RWPE2 (cell line): ENCODE results near the gene CRYZL1.

ENCODE experiments used
- ATAC-seq: fragments of 200-7000 bp; cut with Tn5 transposase; 3 replicates; pipeline ENCODE4 v1.9.1; 2021; ENCODE audit warnings: low read depth
- DNase-seq: peaks from one replicate; pipeline ENCODE4 v3.0.0-alpha.2; 2020; ENCODE audit warnings: low spot score
- H3K27ac ChIP-seq: fragments of 450-650 bp; 2 replicates; pipeline ENCODE4 v1.5.1; 2017; ENCODE audit warnings: mild to moderate bottlenecking; ENCODE audit not compliant: poor library complexity, severe bottlenecking
- H3K27me3 ChIP-seq: fragments of 250-450 bp; sonication (Bioruptor Pico); 2 replicates; pipeline ENCODE4 v1.5.1; 2021; ENCODE audit warnings: mild to moderate bottlenecking, moderate library complexity; ENCODE audit not compliant: insufficient read depth, poor library complexity, severe bottlenecking
- H3K36me3 ChIP-seq: fragments of 250-450 bp; sonication (Bioruptor Pico); 2 replicates; pipeline ENCODE4 v1.5.1; 2020; ENCODE audit warnings: low read depth, mild to moderate bottlenecking, moderate library complexity
- H3K4me1 ChIP-seq: fragments of 250-450 bp; sonication (Bioruptor Pico); 2 replicates; pipeline ENCODE4 v1.5.1; 2021; ENCODE audit warnings: mild to moderate bottlenecking, moderate library complexity; ENCODE audit not compliant: insufficient read depth, poor library complexity, severe bottlenecking
- H3K4me3 ChIP-seq: fragments of 250-450 bp; sonication (Bioruptor Pico); 2 replicates; pipeline ENCODE4 v1.5.1; 2021; ENCODE audit warnings: mild to moderate bottlenecking, moderate library complexity; ENCODE audit not compliant: severe bottlenecking
- H3K9me3 ChIP-seq: fragments of 250-450 bp; sonication (Bioruptor Pico); 2 replicates; pipeline ENCODE4 v1.5.1; 2021; ENCODE audit warnings: mild to moderate bottlenecking, moderate library complexity; ENCODE audit not compliant: severe bottlenecking
- TF ChIP-seq, protein P1 (sequence below): fragments of 450-650 bp; IDR thresholded peaks from one replicate; pipeline ENCODE4 v1.5.1; 2017; ENCODE audit warnings: mild to moderate bottlenecking, moderate library complexity; ENCODE audit not compliant: poor library complexity, severe bottlenecking

Gene CRYZL1

DNA sequence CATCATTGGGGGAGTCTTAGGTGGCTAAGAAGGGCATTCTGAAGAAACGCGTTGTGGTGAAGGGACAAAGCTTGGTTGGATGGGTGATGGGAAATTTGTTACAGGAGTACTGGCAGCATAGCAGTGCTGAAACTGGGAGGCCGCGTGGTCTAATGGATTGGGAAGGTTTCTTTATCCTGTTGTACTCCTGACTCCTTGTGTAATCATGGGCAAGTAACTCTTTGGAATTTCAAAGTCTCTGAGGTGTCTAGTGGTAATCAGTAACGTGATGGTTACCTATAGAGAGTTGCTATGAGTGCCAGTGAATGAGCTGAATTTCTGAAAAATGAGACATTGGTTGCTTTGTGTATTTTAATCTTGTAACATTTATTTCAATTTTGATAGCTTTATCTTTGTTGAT lies 71.5 kb downstream of the CRYZL1 start:
- Histone ChIP-seq H3K27ac (no peak overlapping the region), H3K27me3 (no peaks in the 10 kb centered on the region), H3K9me3 (no peaks in the 10 kb centered on the region), H3K36me3 (peaks cover 99% of the 10 kb centered on the region), H3K4me3 (no peak overlapping the region), H3K4me1 (no peaks in the 10 kb centered on the region)
- ATAC-seq (no peak), DNase-seq (no peak)
- TF ChIP-seq, protein P1, sequence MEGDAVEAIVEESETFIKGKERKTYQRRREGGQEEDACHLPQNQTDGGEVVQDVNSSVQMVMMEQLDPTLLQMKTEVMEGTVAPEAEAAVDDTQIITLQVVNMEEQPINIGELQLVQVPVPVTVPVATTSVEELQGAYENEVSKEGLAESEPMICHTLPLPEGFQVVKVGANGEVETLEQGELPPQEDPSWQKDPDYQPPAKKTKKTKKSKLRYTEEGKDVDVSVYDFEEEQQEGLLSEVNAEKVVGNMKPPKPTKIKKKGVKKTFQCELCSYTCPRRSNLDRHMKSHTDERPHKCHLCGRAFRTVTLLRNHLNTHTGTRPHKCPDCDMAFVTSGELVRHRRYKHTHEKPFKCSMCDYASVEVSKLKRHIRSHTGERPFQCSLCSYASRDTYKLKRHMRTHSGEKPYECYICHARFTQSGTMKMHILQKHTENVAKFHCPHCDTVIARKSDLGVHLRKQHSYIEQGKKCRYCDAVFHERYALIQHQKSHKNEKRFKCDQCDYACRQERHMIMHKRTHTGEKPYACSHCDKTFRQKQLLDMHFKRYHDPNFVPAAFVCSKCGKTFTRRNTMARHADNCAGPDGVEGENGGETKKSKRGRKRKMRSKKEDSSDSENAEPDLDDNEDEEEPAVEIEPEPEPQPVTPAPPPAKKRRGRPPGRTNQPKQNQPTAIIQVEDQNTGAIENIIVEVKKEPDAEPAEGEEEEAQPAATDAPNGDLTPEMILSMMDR, result no peak

DNA sequence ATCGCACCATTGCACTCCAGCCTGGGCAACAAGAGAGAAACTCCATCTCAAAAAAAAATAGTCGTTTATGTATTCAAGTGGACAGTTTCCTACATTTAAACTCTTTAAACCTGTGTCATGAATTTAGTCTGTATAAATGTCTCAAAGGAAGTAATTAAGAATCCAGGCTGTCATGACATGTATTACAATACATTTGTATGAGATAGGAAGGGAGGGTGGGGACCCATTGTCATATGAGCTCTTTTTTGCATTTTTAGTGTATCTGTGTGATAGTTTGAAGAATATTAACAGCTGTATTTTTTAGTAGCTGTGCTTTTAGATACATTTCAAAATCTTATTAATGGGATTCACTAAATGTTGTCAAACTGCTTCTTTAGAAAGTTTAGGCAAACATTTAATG lies 73.1 kb downstream of the CRYZL1 start:
- ATAC-seq (no peak), DNase-seq (no peak)
- peaks cover 2% of the 10 kb centered on the region for H3K9me3 ChIP-seq
- H3K27ac ChIP-seq, result no peak overlapping the region
- no peak overlapping the region for H3K4me3 ChIP-seq
- no peaks in the 10 kb centered on the region for H3K27me3 ChIP-seq
- peaks cover 97% of the 10 kb centered on the region for H3K36me3 ChIP-seq
- TF ChIP-seq, protein P1, result no peak
- H3K4me1 ChIP-seq, result no peaks in the 10 kb centered on the region

DNA sequence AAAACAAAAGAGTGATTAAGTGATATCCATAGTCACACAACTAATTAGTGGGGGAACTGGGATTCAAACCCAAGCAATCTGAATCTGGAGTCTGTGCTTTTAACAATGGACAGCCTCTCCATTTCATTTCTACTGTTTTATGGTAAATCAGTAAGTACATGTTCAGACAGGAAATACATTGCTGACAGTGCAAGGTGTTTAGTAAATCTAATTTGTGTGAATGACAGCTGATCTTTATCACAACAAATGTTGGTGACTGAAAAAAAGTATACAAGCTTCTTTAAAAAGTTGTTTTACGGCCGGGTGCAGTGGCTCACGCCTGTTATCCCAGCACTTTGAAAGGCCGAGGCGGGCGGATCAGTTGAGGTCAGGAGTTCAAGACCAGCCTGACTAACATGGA lies 73.6 kb downstream of the CRYZL1 start:
- H3K9me3 ChIP-seq, result peaks cover 3% of the 10 kb centered on the region
- TF ChIP-seq, protein P1, result no peak
- H3K27ac ChIP-seq, result no peak overlapping the region
- no peak overlapping the region for H3K4me3 ChIP-seq
- peaks cover 97% of the 10 kb centered on the region for H3K36me3 ChIP-seq
- no peaks in the 10 kb centered on the region for H3K4me1 ChIP-seq
- ATAC-seq (no peak), DNase-seq (no peak)
- no peaks in the 10 kb centered on the region for H3K27me3 ChIP-seq

DNA sequence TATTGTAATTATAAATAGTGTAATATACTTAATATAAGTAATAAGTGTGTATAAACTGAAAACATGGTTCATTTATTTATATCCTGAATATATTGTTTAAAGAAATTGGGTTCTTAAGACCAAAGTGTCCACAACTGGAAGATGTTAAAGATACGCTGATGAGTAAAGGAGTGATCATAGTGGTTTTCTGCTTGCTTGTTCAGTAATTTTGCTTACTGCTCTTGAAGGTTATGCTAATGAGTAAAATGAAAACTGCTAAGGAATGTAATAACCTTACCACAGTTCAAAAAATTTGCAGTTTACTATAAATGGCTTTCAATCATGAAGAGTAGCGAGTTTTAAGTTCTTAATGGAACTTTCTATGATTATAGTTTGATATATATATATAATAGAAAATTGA lies 75.0 kb downstream of the CRYZL1 start:
- ATAC-seq (no peak), DNase-seq (no peak)
- TF ChIP-seq, protein P1, result no peak
- Histone ChIP-seq H3K4me3 (no peak overlapping the region), H3K27ac (no peak overlapping the region), H3K36me3 (peaks cover 99% of the 10 kb centered on the region), H3K9me3 (peaks cover 5% of the 10 kb centered on the region), H3K27me3 (no peaks in the 10 kb centered on the region), H3K4me1 (no peaks in the 10 kb centered on the region)

DNA sequence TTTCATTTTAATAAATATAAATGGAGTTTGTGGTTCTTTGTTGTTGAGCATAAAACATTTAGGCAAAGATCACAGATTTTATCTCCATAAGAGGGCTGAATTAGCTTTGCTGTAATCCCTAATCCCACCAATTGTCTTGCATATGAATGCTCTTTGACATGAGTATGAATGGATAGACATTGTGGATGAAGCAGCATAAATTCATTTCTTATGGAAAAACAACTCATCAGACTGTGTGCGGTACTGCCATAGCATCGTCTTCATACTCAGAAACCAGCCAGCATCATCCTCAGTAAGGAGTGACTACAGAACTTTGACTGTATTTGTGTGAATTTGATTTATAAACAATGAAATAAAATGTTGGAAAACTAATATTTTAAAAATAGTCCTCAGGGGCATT lies 79.2 kb downstream of the CRYZL1 start:
- H3K4me1 ChIP-seq, result no peaks in the 10 kb centered on the region
- H3K36me3 ChIP-seq, result peaks cover 99% of the 10 kb centered on the region
- ATAC-seq (no peak), DNase-seq (no peak)
- H3K4me3 ChIP-seq, result no peak overlapping the region
- H3K27ac ChIP-seq, result no peak overlapping the region
- TF ChIP-seq, protein P1, result no peak
- H3K27me3 ChIP-seq, result no peaks in the 10 kb centered on the region
- H3K9me3 ChIP-seq, result peaks cover 5% of the 10 kb centered on the region
